ENCODE results near the gene SNCAIP. TPM values are rescaled to one million over a fixed set of nuclear protein-coding genes. Genes with fewer than 3 reads are reported as not detected.
A peak's percentile ranks its signal among the peaks of the same experiment; 100 is the strongest.

SNCAIP gene
- total RNA-seq, 1 donor from 2014 or later, result 1.7 TPM

GRCh38 chr5:122444411-122444810 lies 132.4 kb downstream of the SNCAIP start:
- intact Hi-C loops (cut with micrococcal nuclease), result no loop called here
- DNase-seq (no peak), ATAC-seq (no peak)

- intact Hi-C loops (cut with micrococcal nuclease), result no loop called here
- ATAC-seq (no peak), DNase-seq (no peak)
These were observed 133.0 kb downstream of the SNCAIP start for GRCh38 chr5:122445070-122445469.

- intact Hi-C loops (cut with micrococcal nuclease), result no loop called here
- ATAC-seq (no peak), DNase-seq (no peak)
These were observed 135.0 kb downstream of the SNCAIP start for GRCh38 chr5:122447072-122447471.

GRCh38 chr5:122447879-122448278 lies 135.8 kb downstream of the SNCAIP start:
- intact Hi-C loops (cut with micrococcal nuclease), result no loop called here
- DNase-seq (no peak), ATAC-seq (no peak)

- DNase-seq (no peak), ATAC-seq (no peak)
- intact Hi-C loops (cut with micrococcal nuclease), result no loop called here
These were observed 142.5 kb downstream of the SNCAIP start for GRCh38 chr5:122454541-122454940.

- intact Hi-C loops (cut with micrococcal nuclease), result no loop called here
- DNase-seq (no peak), ATAC-seq (no peak)
These were observed 143.9 kb downstream of the SNCAIP start for GRCh38 chr5:122455939-122456338.

GRCh38 chr5:122457178-122457826 lies 145.3 kb downstream of the SNCAIP start:
- ATAC-seq (no peak), DNase-seq (no peak)
- intact Hi-C loops (cut with micrococcal nuclease), result no loop called here

GRCh38 chr5:122458278-122458872 lies 146.3 kb downstream of the SNCAIP start:
- DNase-seq (no peak), ATAC-seq (no peak)
- intact Hi-C loops (cut with micrococcal nuclease), result no loop called here

- ATAC-seq, result no peak
These were observed 150.4 kb downstream of the SNCAIP start for GRCh38 chr5:122462486-122462885.

GRCh38 chr5:122463221-122463620 lies 151.2 kb downstream of the SNCAIP start:
- intact Hi-C loops (cut with micrococcal nuclease), result no loop called here
- ATAC-seq, result no peak
- DNase-seq, result no peak

More at GRCh38 chr5:122462486-122462885, 150.4 kb downstream of the SNCAIP start:
- DNase-seq, result no peak
- intact Hi-C loops (cut with micrococcal nuclease), result no loop called here

GRCh38 chr5:122464191-122464590 lies 152.2 kb downstream of the SNCAIP start:
- DNase-seq (no peak), ATAC-seq (no peak)
- intact Hi-C loops (cut with micrococcal nuclease), result no loop called here

- intact Hi-C loops (cut with micrococcal nuclease), result no loop called here
- ATAC-seq (no peak), DNase-seq (no peak)
These were observed 153.1 kb downstream of the SNCAIP start for GRCh38 chr5:122465031-122465577.

- ATAC-seq, result no peak
- intact Hi-C loops (cut with micrococcal nuclease), result no loop called here
- DNase-seq, result no peak
These were observed 154.0 kb downstream of the SNCAIP start for GRCh38 chr5:122465994-122466393.

GRCh38 chr5:122468351-122469116 lies 156.5 kb downstream of the SNCAIP start:
- intact Hi-C loops (cut with micrococcal nuclease), result no loop called here
- no peak for ATAC-seq
- no peak for DNase-seq

GRCh38 chr5:122469384-122469919 lies 157.4 kb downstream of the SNCAIP start:
- intact Hi-C loops (cut with micrococcal nuclease), result no loop called here
- no peak for DNase-seq
- no peak for ATAC-seq

GRCh38 chr5:122470365-122470764 lies 158.3 kb downstream of the SNCAIP start:
- intact Hi-C loops (cut with micrococcal nuclease), result no loop called here
- ATAC-seq (no peak), DNase-seq (no peak)

GRCh38 chr5:122471031-122471751 lies 159.2 kb downstream of the SNCAIP start:
- DNase-seq (no peak), ATAC-seq (peak; percentile 13)
- intact Hi-C loops (cut with micrococcal nuclease), result no loop called here

- no peak for ATAC-seq
- DNase-seq, result no peak
- intact Hi-C loops (cut with micrococcal nuclease), result no loop called here
These were observed 159.7 kb downstream of the SNCAIP start for GRCh38 chr5:122471752-122472061.

GRCh38 chr5:122473138-122473843 lies 161.3 kb downstream of the SNCAIP start:
- DNase-seq (no peak), ATAC-seq (no peak)
- intact Hi-C loops (cut with micrococcal nuclease), result no loop called here

All from left ventricle myocardium superior (tissue), 1 donor.